ENCODE data around the gene EVX1.
A peak's percentile ranks its signal among the peaks of the same experiment; 100 is the strongest.

GRCh38 chr7:27235387-27236311, 7.0 kb upstream of the EVX1 start:
- TF ChIP-seq, protein P1, sequence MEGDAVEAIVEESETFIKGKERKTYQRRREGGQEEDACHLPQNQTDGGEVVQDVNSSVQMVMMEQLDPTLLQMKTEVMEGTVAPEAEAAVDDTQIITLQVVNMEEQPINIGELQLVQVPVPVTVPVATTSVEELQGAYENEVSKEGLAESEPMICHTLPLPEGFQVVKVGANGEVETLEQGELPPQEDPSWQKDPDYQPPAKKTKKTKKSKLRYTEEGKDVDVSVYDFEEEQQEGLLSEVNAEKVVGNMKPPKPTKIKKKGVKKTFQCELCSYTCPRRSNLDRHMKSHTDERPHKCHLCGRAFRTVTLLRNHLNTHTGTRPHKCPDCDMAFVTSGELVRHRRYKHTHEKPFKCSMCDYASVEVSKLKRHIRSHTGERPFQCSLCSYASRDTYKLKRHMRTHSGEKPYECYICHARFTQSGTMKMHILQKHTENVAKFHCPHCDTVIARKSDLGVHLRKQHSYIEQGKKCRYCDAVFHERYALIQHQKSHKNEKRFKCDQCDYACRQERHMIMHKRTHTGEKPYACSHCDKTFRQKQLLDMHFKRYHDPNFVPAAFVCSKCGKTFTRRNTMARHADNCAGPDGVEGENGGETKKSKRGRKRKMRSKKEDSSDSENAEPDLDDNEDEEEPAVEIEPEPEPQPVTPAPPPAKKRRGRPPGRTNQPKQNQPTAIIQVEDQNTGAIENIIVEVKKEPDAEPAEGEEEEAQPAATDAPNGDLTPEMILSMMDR (IDR thresholded peaks at IDR 0.05; ENCODE audit: low read length) = peak; percentile 74
- no peak for TF ChIP-seq EZH2 (IDR thresholded peaks at IDR 0.05; ENCODE audit: borderline replicate concordance, low read length)
